COLO829 (cell line): ENCODE results near the gene SYT6.

Experiments
- DNase-seq: peaks from one replicate; pipeline ENCODE4 v3.0.0; 2012; ENCODE audit warnings: low spot score

Gene SYT6

GRCh38 chr1:114154146-114154962 is 685 bp upstream of the SYT6 start:
- DNase-seq, result no peak

GRCh38 chr1:114152508-114153260 is 985 bp downstream of the SYT6 start:
- DNase-seq, result no peak

DNA sequence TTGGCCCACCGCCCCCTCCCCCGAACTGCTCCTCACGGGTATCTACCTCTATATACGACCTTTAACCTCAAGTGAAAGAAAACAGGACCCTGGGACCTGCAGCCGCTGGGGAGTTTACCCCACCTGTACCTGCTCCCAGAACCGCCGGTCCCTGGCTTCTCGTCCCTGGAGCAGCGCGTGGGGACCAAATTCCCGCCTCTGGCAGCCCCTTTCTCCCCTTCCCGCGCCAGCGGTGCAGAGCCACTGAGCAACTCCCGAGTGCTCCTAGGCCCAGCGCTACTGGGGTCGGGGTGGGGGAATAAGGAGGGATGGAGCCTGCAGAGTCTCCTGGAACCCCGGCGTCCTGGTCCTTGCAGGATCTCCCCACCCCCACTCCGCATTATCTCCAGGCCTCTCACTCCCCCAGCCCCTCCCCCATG is 1.6 kb downstream of the SYT6 start:
- no peak for DNase-seq

DNA sequence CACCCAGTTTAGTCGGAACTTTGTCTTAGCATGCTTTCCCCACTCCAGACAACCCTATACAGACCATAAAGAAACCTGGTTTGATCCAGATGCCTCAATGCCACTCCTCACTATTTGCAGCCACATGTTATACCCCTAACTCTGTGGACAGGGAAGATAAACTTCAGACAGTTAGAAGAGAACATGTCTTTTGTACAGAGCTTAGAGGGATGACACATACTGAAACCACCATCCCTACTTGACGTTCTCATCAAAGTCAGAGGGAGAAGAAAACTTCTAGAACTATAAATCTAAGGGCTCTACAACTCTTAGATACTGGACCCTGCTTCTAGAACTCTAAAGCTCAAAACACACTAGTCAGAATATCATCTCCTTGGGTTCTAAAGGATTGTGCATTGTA is 3.7 kb downstream of the SYT6 start:
- no peak for DNase-seq

- DNase-seq, result no peak
Measured at GRCh38 chr1:114149211-114149610, 4.5 kb downstream of the SYT6 start.

GRCh38 chr1:114145504-114146151 is 8.0 kb downstream of the SYT6 start:
- no peak for DNase-seq

- no peak for DNase-seq
Measured at GRCh38 chr1:114144016-114144415, 9.7 kb downstream of the SYT6 start.

GRCh38 chr1:114139540-114139939 is 14.1 kb downstream of the SYT6 start:
- no peak for DNase-seq

- DNase-seq, result no peak
Measured at GRCh38 chr1:114137497-114137896, 16.2 kb downstream of the SYT6 start.

GRCh38 chr1:114135786-114136185 is 17.9 kb downstream of the SYT6 start:
- DNase-seq, result no peak

- DNase-seq, result no peak
Measured at GRCh38 chr1:114134518-114134917, 19.2 kb downstream of the SYT6 start.

DNA sequence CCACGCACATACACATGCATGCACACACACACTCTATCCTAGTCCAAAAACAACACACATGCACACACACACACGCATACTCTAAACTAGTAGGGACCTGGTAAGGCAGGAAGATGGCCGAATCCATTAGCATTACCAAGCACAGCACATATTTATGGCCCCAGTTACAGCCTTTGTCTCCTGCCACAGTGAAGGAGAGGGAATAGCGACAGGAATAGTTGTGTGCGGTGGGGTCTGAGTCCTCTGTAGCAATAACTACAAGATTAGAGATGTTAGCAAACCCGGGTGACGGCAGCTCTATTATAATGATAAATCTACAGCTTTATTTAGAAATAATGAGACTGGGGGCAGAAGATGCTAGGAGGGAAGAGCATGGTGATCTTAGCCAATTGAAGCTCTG is 20.5 kb downstream of the SYT6 start:
- no peak for DNase-seq

GRCh38 chr1:114131526-114132220 is 22.0 kb downstream of the SYT6 start:
- DNase-seq, result no peak

DNA sequence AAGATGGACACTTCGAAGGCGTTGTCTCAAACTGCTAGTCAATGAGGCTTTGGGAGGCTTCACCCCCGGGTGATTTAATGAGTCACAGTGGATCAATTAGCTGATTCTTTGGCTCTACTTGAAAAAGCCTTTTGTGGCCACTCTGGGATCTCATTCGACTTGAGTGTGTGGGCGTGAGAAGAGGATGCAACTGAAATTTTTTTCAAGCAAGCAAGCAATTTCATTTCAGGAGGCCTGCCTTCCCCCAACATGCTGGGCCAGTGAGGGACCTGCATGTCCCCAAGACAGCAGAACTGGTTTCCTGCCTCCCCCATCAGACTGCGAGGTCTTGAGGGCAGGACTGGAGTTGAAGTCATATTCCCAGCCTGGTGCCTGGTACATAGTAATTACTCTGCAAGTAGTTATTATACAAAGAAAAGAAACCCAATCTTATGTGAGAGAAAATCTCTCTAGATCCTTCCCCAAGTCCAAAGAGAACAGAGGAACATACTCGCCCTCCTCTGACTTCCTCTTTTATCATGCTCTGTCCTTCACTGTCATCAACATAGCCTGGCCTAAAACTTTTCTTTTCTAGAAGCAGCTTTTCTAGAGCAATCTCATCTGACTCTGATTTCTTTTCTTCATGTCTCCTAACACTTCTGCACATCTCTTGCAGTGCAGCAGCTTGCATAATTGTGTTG is 22.7 kb downstream of the SYT6 start:
- peak; percentile 74 for DNase-seq

- DNase-seq, result no peak
Measured at GRCh38 chr1:114130213-114130612, 23.5 kb downstream of the SYT6 start.

GRCh38 chr1:114128293-114128692 is 25.4 kb downstream of the SYT6 start:
- DNase-seq, result no peak

- DNase-seq, result no peak
Measured at GRCh38 chr1:114126261-114127095, 27.2 kb downstream of the SYT6 start.

GRCh38 chr1:114124644-114125043 is 29.0 kb downstream of the SYT6 start:
- no peak for DNase-seq

- peak; percentile 44 for DNase-seq
Measured at GRCh38 chr1:114122941-114123618, 30.6 kb downstream of the SYT6 start.

- no peak for DNase-seq
Measured at GRCh38 chr1:114118351-114118990, 35.2 kb downstream of the SYT6 start.
